HG02623 (cell line): ENCODE results near the gene UMODL1.

ENCODE experiments used
- ATAC-seq: cut with Tn5 transposase; IDR thresholded peaks from one replicate; pipeline ENCODE4 v1.9.1; 2021; ENCODE audit warnings: moderate library complexity; ENCODE audit not compliant: unreplicated experiment

Gene UMODL1, protein sequence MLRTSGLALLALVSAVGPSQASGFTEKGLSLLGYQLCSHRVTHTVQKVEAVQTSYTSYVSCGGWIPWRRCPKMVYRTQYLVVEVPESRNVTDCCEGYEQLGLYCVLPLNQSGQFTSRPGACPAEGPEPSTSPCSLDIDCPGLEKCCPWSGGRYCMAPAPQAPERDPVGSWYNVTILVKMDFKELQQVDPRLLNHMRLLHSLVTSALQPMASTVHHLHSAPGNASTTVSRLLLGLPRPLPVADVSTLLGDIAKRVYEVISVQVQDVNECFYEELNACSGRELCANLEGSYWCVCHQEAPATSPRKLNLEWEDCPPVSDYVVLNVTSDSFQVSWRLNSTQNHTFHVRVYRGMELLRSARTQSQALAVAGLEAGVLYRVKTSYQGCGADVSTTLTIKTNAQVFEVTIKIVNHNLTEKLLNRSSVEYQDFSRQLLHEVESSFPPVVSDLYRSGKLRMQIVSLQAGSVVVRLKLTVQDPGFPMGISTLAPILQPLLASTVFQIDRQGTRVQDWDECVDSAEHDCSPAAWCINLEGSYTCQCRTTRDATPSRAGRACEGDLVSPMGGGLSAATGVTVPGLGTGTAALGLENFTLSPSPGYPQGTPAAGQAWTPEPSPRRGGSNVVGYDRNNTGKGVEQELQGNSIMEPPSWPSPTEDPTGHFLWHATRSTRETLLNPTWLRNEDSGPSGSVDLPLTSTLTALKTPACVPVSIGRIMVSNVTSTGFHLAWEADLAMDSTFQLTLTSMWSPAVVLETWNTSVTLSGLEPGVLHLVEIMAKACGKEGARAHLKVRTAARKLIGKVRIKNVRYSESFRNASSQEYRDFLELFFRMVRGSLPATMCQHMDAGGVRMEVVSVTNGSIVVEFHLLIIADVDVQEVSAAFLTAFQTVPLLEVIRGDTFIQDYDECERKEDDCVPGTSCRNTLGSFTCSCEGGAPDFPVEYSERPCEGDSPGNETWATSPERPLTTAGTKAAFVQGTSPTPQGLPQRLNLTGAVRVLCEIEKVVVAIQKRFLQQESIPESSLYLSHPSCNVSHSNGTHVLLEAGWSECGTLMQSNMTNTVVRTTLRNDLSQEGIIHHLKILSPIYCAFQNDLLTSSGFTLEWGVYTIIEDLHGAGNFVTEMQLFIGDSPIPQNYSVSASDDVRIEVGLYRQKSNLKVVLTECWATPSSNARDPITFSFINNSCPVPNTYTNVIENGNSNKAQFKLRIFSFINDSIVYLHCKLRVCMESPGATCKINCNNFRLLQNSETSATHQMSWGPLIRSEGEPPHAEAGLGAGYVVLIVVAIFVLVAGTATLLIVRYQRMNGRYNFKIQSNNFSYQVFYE

GRCh38 chr21:42071146-42071737 is at the start of gene UMODL1:
Gene UMODL1, plus strand, starts transcription at chr21:42071317. Its CDS starts 0 bp downstream, at chr21:42071317.
- ATAC-seq = no peak

GRCh38 chr21:42021371-42022090 is 49.6 kb upstream of the UMODL1 start:
- ATAC-seq = no peak

GRCh38 chr21:42022091-42022430 is 49.1 kb upstream of the UMODL1 start:
- no peak for ATAC-seq

GRCh38 chr21:42022906-42023305 is 48.2 kb upstream of the UMODL1 start:
- no peak for ATAC-seq

DNA sequence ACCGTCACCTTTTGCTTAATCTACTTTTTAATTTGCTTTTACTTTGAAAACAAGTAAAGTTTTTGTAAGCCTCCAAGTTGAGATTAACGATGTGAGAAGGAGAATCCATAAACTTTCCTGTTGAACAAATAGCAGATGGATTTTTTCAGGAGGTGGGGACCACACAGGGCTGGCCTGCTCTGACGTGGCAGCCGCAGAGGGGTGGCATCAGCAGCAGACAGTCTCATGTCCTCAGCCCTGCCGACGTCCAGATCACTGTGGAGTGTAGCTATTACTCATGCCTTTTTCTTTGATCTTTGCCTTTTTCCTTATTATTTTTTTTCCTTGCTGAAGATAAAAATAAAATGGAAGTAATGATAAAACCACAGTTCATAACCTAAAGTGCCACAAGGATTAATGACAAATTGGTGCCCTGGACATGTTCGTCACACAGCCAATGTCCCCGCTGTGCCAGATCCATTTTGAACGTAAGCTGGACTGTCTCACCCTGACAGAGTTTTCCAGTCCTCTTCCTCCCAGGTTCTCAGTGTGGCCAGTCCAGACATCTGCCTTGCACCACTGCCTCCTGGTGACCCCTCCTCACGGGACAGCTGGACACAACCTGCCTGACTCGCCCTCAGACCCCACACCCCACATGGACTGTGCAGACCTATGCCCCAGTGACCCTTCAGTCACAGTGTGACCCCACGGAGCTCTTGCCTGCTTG is 45.6 kb upstream of the UMODL1 start:
- no peak for ATAC-seq

GRCh38 chr21:42026082-42026435 is 45.1 kb upstream of the UMODL1 start:
- no peak for ATAC-seq

DNA sequence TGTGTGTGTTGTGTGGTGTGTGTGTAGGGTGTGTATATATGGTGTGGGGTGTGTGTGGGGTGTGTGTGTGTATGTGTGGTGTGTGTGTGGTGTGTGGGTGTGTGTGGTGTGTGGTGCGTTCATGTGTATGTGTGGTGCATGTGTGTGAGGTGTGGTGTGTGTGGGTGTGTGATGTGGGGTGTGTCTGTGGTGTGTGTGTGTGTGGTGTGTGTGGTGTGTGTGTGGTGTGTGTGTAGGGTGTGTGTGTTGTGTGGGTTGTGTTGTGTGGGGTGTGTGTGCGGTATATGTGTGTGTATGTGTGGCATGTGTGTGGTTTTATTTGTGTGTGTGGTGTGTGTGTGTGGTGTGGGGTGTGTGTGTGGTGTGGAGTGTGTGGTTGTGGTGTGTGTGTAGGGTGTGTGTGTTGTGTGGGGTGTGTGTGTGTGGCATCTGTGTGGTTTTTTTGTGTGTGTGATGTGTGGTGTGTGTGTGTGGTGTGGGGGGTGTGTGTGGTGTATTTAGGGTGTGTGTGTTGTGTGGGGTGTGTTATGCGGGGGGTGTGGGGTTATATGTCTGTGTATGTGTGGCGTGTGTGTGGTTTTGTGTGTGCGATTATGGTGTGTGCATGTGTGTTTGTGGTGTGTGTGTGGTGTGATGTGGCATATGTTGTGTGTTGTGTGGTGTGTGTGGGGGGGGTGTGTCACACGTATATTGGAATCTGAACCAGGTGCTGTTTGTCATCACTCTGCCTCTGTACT is 43.9 kb upstream of the UMODL1 start:
- no peak for ATAC-seq

- no peak for ATAC-seq
Measured at GRCh38 chr21:42027822-42028765, 43.0 kb upstream of the UMODL1 start.

GRCh38 chr21:42028766-42029425 is 42.2 kb upstream of the UMODL1 start:
- ATAC-seq = no peak

DNA sequence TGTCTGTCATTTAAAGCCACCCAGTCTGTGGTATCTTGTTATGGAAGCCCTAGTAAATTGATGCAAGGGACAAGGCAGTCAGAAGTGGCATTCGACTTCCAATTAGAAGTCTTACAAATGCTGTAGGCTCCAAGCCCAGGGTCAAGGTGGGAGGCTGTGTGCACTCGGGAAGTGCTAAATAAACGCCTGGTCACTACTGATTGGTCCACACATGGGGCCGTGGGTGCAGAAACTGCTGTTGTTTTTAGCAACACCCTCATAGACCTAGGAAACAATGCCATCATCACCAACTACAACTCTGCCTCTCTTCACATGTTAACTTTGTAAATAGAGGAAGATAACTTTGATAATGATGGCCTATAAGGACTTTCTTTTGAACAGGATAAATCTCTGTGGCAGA is 40.8 kb upstream of the UMODL1 start:
- ATAC-seq = no peak

GRCh38 chr21:42031241-42031640 is 39.9 kb upstream of the UMODL1 start:
- ATAC-seq = no peak

DNA sequence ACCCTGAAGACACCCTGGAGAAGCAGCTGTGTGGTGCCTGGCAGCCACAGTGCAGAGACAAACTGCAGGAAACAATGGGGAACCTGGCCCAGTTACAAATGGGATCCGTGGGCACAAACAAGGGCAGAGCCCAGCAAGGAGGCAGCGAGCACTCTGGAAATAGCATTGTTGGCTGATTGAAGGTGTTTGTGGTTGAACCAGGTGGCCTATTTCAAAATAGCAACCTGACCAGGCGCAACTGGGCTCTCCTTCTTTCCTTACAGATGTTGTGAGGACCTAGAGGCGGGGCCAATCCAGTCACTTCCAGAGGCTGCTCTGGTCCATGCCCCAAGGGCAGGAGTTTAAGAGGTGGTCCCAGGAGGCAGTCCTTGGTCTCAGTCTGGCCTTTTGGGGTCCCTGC is 39.3 kb upstream of the UMODL1 start:
- ATAC-seq = no peak

DNA sequence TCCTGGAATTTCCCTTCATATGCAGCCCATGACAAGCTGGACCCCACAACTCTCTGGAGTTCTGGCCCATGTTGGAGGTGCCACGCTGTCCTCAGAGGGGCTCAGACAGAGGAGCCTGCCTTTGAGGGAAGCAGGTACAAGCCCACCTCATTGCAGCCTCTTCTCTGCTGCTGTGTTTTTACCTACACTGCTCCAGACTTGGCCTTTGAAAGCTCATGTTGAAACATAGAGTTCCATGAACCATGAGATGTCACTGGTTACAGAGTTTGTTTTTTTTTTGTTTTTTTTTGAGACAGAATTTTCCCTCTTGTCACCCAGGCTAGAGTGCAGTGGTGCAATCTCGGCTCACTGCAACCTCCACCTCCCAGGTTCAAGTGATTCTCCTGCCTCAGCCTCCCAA is 38.9 kb upstream of the UMODL1 start:
- ATAC-seq = no peak

- ATAC-seq = no peak
Measured at GRCh38 chr21:42032968-42033367, 38.1 kb upstream of the UMODL1 start.

DNA sequence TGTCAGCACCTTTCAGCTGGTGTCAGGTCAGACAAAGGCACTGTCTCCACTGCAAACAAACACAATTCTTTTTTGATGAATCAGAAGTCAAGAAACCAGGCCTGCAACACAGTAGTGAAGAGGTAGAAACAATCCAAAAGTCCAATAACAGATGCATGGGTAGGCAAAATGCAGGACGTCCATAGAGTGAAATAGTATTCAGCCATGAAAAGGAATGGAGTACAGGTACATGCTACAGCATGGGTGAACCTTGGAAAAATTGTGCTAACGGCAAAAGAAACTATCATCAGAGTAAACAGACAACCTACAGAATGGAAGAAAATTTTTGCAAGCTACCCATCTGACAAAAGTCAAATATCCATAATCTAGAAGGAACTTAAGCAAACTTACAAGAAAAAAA is 34.8 kb upstream of the UMODL1 start:
- no peak for ATAC-seq

- ATAC-seq = no peak
Measured at GRCh38 chr21:42037516-42037915, 33.6 kb upstream of the UMODL1 start.

DNA sequence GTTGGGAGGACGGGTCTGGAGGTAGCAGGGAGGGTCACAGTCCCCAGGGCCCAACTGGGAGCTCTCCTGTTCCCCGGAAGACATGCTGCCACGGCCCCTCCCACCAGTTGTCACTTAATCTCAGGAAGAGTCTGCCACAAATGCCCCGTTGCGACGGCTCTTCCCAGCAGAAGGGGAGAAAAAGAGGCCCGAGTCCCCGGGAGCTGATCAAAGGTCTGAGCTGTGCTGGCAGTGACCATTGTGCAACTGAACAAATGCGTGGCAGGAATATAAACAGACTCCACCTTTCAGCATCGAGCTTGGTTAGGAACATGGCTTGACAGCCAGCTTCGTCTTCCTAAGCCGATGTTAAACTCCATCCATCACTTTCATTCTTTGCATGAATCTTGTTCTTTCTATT is 33.2 kb upstream of the UMODL1 start:
- no peak for ATAC-seq
